ENCODE measurements around the gene RIMBP3C.

DNA sequence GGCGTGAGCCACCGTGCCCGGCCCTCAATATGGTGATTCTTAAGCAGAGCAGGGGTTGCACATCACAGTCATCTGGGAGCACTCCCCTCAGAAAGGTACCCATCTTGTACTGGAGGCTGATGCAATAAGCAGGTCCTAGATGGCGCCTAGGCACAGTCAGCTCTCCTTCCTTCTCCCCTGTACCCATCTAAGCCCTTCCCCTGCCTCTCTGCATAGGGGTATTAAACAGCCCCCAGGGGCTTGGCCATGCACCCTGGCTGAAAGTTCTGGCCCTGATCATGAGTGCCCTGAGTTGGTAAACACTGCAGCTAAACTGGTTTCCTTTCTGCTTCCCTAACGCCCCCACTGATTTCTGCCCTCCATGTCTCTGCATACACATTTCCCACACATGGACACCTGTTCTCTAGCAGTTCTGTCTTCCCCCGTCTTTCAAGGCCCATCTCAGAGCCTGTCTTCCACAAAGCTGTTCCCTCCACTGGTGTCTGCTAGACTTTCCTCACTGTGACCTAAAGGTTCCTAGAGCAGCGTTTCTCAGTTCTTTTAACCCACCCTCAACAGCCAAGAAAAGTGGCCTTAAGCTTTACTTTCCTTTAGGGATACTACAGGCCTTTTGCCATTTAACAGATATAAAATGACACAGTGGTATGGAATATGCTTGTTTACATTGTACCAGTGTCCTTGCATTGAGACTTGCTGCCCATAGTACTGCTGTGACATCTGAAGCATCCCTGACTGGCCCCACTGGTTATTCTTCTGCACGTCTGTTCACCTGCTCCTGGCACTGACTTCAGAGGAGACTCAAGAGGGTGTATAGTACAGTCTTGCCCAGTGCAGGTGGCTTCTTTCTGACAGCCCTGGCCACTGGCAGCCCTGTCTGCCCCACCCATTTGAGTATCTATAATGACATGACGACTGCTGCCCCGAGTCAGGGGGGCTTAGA, 31.8 kb upstream of the RIMBP3C start:
- no peak for TF ChIP-seq CTCF (IDR thresholded peaks at IDR 0.05)
- no peak for TF ChIP-seq POLR2A (IDR thresholded peaks at IDR 0.05)
- TF ChIP-seq EP300 (IDR thresholded peaks at IDR 0.05), result no peak
